Colon (tissue), 2 donors: Measurements from ENCODE around the gene MLLT6.

ENCODE experiments used
- FAIRE-seq: peaks from 2 replicates; lab custom pipeline; 2012; peaks lifted over from hg19 to GRCh38; lab: Jason Lieb, UNC
- donor health status: control.
- donor health status: control.

MLLT6 gene

GRCh38 chr17:38704606-38705522 is at the start of gene MLLT6:
Gene MLLT6 (plus strand): TSS chr17:38705273. CDS start chr17:38705633, 360 bp downstream.
- no peak for FAIRE-seq

DNA sequence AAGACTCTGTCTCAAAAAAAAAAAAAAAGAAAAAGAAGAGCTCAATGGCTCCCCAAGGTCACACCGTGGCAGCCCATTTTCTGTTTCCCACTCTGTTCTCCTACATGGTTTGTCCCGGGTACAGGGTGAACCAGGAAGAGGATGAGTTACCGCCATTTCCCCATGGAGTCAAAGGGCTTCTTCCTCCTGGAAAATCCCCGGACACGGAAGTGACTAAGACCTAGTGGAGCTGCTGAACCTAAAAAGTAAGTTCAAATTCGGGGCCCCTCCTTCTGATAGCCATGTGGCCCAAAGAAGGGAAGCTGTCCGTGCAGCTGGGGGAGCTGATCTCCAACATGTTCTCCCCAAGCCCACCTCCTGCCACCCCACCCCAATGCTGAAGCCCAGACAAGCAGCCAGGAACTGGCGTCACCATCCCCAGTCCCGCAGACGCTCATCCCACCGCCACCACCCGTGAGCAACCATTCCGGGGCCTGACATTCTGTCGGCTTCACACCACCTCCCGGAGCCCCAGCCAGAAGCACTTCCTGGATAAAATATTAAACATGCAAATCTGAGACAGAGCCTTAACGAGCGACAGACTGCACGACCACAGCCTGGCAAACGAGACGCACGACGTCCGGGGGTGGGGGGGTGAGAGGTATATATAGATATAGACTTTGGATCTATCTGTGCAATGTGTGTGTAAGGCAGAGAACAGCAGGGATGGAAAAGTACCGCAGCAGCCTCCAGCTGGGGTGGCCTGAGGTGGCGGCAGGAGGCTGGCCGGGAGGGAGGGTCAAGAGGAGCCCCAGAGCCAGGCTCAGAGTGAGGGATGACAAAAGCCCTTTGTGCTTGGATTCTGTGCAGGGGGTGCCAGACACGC is 47.9 kb upstream of the MLLT6 start:
- no peak for FAIRE-seq

- FAIRE-seq = no peak
Observed at GRCh38 chr17:38657824-38658740, 47.0 kb upstream of the MLLT6 start.

DNA sequence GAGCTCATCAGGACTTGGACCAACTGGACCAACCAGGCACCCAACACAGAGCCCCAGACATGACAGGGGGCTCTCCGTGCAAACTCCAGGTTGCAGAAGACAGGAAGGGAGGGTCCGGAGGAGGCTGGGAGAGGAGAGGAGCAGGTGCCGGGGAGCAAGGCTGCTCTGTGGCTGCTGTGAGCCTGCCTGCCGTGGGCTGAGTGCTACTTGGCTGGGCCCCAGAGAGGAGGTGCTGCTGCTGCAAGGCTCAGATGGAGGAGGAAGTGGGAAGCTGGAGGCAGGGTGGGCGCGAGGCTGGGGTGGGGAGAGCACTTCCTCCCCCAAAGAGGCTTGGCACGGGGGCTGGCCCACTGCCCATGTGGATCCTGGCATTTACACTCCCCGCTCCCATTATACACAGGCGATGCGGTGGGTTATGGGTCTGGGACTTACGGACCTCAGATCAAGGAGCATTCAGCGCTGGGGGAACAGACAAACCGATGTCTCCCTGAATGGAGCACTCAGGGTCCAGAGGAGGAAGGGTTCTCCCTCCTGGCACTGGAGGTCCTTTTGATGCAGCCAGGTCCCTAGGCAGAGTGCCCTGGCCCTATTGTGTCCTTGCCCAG is 46.2 kb upstream of the MLLT6 start:
- no peak for FAIRE-seq

DNA sequence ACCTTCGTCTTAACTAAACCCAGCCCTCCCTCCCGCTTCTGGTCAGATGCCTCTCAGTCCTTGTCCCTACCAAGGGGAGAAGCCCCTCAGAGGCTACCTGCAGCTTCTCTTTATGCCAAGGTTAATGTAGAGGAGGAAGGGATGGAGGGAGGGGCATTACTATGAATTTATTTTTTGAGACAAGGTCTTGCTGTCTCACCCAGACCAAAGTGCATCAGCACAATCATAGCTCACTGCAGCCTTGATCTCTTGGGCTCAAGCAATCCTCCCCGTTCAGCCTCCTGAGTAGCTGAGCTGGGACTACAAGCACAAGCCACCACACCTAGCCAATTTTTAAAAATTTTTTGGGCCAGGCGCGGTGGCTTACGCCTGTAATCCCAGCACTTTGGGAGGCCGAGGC is 45.7 kb upstream of the MLLT6 start:
- FAIRE-seq = no peak

DNA sequence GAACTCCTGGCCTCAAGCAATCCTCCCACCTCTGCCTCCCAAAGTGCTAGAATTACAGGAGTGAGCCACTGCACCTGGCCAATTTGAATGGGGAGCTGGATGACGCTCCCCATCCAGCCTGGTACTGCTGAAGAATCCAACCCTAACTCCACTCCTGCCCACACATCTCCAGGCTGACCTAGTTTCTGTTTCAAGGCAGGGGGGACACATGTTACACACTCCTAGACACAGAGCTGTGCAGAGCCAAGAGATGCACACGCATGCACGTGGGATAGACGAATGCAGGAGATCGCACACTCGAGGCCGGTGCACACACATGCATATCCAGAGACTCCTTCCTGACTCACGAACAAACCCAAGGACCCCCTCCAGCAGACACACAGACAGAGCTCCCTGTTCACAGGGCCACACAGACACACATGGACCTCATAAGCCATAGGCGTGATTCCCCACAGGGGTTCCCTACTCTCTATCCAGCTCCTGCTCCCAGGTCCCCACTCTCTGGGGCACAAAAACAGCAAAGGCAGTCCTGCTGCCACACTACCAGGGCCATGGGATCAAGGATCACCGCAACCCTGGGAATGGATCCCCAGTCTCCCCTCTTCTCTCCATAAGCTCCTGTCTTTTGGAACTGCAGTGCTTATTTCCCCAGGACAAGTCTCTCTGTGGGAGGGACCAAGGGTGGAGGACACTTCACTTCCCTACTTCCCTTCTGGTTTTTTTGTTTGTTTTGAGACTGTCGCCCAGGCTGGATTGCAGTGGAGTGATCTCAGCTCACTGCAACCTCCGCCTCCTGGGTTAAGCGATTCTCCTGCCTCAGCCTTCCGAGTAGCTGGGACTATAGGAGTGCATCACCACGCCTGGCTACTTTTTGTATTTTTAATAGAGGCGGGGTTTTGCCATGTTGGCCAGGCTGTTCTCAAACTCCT is 44.7 kb upstream of the MLLT6 start:
- FAIRE-seq = no peak

DNA sequence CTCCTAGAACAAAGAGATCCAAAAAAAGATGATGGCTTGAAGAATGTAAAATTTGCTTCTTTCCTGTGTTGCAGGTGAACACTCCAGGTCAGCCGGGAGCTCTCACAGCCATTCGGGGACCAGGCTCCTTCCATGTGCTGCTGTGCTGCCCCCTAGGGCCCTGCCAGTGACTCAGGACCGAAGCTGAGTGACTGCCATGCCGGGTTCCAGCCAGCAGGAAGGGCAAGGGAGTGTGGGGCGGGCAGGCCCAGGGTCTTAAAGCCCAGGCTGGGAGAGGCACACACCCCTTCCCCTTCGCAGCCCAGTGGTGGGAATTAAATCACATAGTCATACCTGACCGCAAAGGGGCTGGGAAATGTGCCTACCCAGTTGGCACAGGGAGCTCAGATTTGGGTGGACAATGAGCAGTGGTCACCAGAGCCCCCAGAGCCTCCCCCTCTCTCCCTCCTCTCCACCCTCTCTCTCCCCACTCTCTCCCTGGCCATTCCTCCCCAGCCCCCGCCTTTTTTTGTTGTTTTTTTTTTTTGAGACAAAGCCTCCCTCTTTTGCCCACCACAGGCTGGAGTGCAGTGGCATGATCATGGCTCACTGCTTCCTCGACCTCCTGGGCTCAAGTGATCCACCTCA is 41.8 kb upstream of the MLLT6 start:
- no peak for FAIRE-seq

GRCh38 chr17:38663964-38664644 is 41.0 kb upstream of the MLLT6 start:
- no peak for FAIRE-seq

DNA sequence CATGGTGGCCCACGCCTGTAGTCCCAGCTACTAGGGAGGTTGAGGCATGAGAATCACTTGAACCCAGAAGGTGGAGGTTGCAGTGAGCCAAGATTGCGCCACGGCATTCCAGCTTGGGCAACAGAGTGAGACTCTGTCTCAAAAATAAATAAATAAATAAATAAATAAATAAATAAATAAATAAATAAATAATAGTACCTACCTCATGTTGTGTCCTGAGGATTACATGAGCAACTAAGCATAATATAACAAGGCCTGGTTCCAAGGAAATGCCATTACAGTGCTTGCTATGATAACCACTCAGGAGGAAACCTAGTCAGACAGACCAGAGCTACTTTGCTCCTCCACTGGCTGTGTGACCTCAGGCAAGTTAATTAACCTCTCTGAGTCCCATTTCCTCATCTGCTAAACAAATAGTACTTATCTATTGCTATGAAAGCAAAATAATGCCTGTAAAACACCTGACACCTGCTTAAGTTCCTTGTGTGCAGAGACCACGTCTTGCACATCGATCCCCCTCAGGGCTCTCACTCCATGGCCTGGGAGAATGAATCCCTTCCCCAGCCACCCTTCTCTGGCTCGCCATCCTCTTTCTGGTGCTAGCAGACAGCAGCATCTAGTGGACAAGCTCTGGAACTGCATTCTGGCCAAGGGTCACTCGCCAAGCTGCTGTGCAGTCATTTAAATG is 37.8 kb upstream of the MLLT6 start:
- FAIRE-seq = no peak

GRCh38 chr17:38667787-38668122 is 37.3 kb upstream of the MLLT6 start:
- no peak for FAIRE-seq

DNA sequence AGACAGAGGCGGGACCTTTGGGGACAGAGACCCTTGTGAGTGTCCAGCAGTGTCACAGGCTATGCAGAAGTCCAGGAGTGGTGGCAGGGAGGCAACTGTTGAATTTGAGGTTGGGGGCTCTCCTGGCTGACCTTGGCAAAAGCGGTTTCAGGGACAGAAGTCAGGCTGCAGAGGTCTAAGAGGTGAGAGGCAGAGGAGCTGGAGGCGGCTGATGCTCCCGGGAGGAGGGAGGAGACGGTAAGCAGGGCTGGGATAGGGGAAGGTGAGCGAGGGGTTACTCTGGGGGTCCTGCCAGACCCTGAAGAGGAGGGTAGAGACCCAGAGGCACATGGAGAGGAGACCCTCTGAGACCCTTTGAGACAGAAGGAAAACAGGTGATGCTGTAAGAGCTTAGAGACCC is 35.6 kb upstream of the MLLT6 start:
- FAIRE-seq = no peak

DNA sequence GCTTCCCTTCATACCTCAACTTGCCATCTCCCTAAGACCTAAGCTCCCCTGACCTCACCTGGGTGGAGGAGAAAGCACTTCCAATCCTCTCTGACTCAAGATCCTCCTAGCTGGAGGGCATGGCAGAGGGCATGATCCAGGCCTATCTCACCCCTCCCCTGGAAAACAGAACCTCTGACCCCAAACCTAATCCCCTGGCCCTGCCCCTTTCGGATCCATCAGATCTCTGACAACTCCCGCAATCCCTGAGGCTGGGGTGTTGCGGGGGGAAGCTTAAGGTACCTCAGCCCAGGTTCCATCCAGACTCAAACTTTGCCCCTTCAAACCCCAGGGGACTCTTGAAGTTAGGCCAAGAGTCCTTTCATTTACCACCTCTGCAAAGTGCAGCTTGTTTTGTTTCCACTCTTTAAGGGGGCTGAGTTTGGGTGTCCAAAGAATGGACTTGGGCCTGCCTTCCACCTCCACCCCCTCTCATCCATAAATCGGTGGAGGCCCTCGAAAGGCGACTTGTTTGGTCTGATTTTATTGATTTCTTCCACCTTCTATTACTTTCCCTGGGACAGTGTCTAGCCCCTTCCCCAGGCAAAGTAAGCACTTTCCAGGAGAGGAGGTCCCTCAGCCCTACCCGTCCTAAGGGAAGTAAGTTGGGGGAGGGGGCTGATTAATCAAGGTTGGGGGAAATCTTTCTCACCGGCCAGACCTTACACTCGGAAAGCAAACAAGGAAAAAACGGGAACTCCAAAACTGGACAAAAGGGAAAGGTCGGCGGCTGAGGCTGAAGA is 32.9 kb upstream of the MLLT6 start:
- FAIRE-seq = no peak

DNA sequence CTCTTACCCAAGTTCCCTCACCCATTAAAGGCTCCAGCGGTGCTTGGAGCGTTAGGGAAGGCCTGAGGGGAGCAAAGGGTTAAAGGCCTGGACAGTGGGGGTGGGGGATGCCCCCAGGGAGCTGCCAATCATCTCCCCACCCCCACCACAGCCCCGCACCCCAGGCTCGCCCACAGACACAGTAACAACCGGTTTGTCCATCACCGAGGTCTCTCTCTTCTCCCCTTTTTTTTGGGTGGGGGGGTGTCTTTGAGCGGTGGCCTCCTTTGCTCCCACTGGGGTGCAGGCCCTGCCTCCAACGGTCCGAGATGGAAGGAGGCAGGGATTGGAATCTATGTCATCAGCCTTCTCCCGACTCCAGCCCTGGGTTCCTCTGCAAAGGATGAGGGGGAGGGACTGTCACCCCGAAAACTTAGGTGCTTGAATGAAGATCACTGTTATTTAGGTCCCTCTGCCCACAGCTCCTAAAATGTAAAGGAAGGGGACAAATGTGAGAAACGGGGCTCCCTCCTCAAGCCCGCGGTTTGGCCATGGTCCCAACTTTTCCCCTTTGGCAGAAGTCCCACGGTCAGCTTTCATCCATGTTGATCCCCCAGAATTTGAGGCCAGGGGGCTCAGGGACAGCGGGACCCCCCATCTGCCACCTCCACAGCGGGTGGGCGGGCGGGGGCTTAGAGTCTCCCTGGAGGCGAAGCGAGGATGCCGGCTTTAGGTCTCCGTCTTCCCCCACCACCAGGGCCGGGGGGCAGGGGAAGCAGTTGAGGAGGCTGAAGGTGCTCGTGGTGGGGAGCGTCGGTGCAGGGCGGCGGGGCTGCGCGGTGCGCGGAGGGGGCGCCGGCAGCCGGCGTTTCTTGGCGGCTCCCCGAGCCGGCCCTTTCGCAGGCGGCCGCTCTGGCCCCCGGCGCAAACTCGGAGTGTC is 32.0 kb upstream of the MLLT6 start:
- no peak for FAIRE-seq

GRCh38 chr17:38673707-38674013 is 31.4 kb upstream of the MLLT6 start:
- FAIRE-seq = no peak

DNA sequence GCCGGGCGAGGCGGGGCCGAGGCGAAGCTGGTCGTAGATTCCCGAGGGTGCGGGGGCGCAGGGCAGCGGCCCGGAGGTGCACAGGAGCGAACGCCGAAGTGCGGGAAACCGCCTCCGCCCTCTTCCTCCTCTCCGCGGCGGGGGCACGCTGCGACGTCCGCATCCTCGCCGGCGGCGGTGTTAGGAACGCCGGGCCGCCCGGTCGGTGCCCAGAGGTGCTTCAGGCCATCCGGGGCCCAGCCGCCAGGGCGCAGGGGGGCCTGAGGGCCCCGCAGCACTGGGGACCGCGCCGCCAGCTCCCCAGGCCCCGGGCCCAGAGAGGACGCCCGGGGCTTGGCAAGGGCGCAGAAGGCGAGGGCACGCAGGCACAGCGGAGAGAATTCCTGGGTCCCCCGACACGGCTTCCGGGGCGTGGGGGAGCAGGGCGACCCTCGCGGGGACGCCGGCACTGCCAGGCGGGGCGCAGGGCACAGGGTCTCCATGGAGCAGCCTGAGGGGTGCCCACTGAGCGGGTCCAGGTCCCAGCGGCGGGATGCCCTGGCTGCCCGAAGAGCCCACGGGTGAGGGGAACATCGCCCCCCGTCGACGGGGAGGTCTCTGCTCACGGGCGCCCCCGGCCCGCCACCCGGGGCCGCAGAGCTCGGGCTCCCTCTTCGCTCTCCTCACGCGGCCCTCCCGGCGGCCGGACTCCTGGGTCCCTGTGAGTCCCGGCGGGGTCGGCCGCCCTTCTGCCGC is 30.9 kb upstream of the MLLT6 start:
- no peak for FAIRE-seq
